Heart left ventricle (tissue), 16 donors: ENCODE measurements around the gene MYH10. TPM values are rescaled to one million over a fixed set of nuclear protein-coding genes. Genes with fewer than 3 reads are reported as not detected.
"Not testable (repeated sequence)": the region's sequence is repeated elsewhere in the genome, so short reads cannot be mapped to it uniquely, and the experiment has no call there.

ENCODE experiments used
- ATAC-seq, 4 donors: fragments of 200-7000 bp; cut with Tn5 transposase; one replicate each; pipeline ENCODE4 v1.9.1; 2020 to 2022; ENCODE audit warnings: moderate library complexity in 4 of 4, mild to moderate bottlenecking in 3 of 4, moderate number of reproducible peaks in 1 of 4
- DNase-seq, 5 donors: peaks; one replicate each; pipeline ENCODE4 v3.0.0-alpha.2; 2020
- H3K27ac ChIP-seq, 12 donors: fragments of 200-600 bp; sonication (generic) in 4 of 12; one replicate each; pipeline versions ENCODE4 v1.5.0 to v1.8.0; 2016 to 2022; ENCODE audit warnings: mild to moderate bottlenecking in 2 of 12
- H3K27me3 ChIP-seq, 9 donors: fragments of 200-600 bp; sonication (generic) in 2 of 9; one replicate each; pipeline versions ENCODE4 v1.5.1 to v1.8.0; 2016 to 2022; ENCODE audit warnings: mild to moderate bottlenecking in 3 of 9
- H3K36me3 ChIP-seq, 9 donors: fragments of 200-600 bp; sonication (generic) in 2 of 9; one replicate each; pipeline versions ENCODE4 v1.5.0 to v1.8.0; 2018 to 2022; ENCODE audit warnings: mild to moderate bottlenecking in 2 of 9
- H3K4me1 ChIP-seq, 12 donors: fragments of 200-600 bp; sonication (generic) in 4 of 12; one replicate each; pipeline versions ENCODE4 v1.5.0 to v1.8.0; 2016 to 2022; ENCODE audit warnings: mild to moderate bottlenecking in 3 of 12
- H3K4me3 ChIP-seq, 12 donors: fragments of 200-600 bp; sonication (generic) in 4 of 12; one replicate each; pipeline versions ENCODE4 v1.5.0 to v1.8.0; 2017 to 2022; ENCODE audit warnings: mild to moderate bottlenecking in 9 of 12, moderate library complexity in 4 of 12
- H3K9me3 ChIP-seq, 12 donors: fragments of 200-600 bp; sonication (generic) in 4 of 12; one replicate each; pipeline versions ENCODE4 v1.5.0 to v1.8.0; 2016 to 2022; ENCODE audit warnings: mild to moderate bottlenecking in 1 of 12
- POLR2A ChIP-seq, 2 donors: fragments of 450-650 bp; IDR thresholded peaks; one replicate each; pipeline ENCODE4 v1.6.1; 2017; ENCODE audit warnings: antibody characterized with exemption in 2 of 2, mild to moderate bottlenecking in 2 of 2, moderate library complexity in 2 of 2
- WGBS, 4 donors: extraction: QIAGEN DNeasy Blood & Tissue Kit in 2 of 4; methylation state at CpG; one replicate each; pipeline versions ENCODE4 v1.1.5 to v1.1.7; 2013 to 2018; 5-methylcytosine and 5-hydroxymethylcytosine counted together
- intact Hi-C, 10 donors: fragments of 100-400 bp; cut with DNase I; formaldehyde crosslinking; loops; one replicate each; pipeline versions ENCODE4 v1.11.1 to v1.14.2; 2022
- polyA plus RNA-seq, 2 donors: library from polyadenylated mRNA; stranded (reverse); fragments of 200-250 nt; gene quantifications; one replicate each; pipeline ENCODE4 v1.2.3, GENCODE V29; 2013
- total RNA-seq, 9 donors: library from RNA; depleted of rRNA in 2 of 9; stranded (reverse); fragments of >200 nt in 2 of 9; fragmentation: NEBNext Ultra II Directional in 3 of 9; extraction: Animal tissue kit (Norgen Biotek cat#: 25700) in 3 of 9; gene quantifications; one replicate each; pipeline versions ENCODE4 v1.1.0 to v1.2.4, GENCODE V29; 2016 to 2023
- TF ChIP-seq, protein P1 (sequence below), 12 donors: fragments of 200-600 bp; sonication (generic) in 4 of 12; IDR thresholded peaks; one replicate each; pipeline versions ENCODE4 v1.5.0 to v1.8.0; 2018 to 2022; ENCODE audit warnings: antibody characterized with exemption in 12 of 12, mild to moderate bottlenecking in 5 of 12
- donor health status: ischemic (EF 13 %, LVEDD 7.1; RV severe dilation, severe dysfunction).
- donor health status: healthy with polysubstance abuse.
- donor health status: DM: no; HTN: yes; CAD: no.
- donor health status: DM: no; HTN: no; CAD: no.
- donor health status: ischemic (EF 25% LVEDD 6.9; RV normal size, moderate dysfunction).
- donor health status: ischemic (EF 25% LVEDD 5.7; RV mildly dilated, moderate dysfunction).
- donor health status: healthy.
- donor health status: DM: yes; HTN: yes; CAD: no.
- donor health status: ischemic (EF 35%, LVEDD 5.7; RV mildly dilated, moderate dysfunction).
- donor health status: nonischemic (EF 11% LVEDD 7.7; RV severe dilation, severe dysfunction).
- donor health status: DM: yes; HTN: yes; CAD: no.
- donor health status: PGD.
- donor health status: ischemic (EF 29% LVEDD 5.4; RV normal size, mild dysfunction).
- donor health status: nonischemic (EF 23%, LVEDD 6.1; RV moderate dilation, normal function).

The MYH10 gene
- total and polyA plus RNA-seq, 11 donors, result 10.6 to 62.1 (median 35.2) TPM

GRCh38 chr17:8542599-8543502 lies 87.7 kb downstream of the MYH10 start:
- 75 to 78% (median 76%) methylated on average over 8 of the region's 8 CpGs for WGBS, 4 donors
- peaks cover 0 to 100% (median 58%) of the 10 kb centered on the region in 9 donors for H3K36me3 ChIP-seq

DNA sequence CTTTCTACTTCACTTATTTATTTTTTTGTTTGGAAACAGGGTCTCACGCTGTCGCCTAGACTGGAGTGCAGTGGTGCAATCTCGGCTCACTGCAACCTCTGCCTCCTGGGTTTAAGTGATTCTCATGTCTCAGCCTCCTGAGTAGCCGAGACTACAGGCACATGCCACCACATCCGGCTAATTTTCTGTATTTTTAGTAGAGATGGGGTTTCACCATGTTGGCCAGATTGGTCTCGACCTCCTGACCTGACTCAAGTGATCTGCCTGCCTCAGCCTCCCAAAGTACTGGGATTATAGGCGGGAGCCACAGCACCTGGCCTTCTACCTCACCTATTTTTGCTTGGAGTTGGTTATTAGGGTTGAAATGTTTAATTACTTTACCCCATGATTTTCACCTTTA lies 90.5 kb downstream of the MYH10 start:
- intact Hi-C loops, H3K27me3 ChIP-seq, H3K27ac ChIP-seq, DNase-seq, H3K4me1 ChIP-seq, H3K4me3 ChIP-seq, H3K9me3 ChIP-seq, ATAC-seq: not testable (repeated sequence)
- peaks cover 0 to 98% (median 52%) of the 10 kb centered on the region in 9 donors for H3K36me3 ChIP-seq
- WGBS, 4 donors, result 91 to 99% (median 97%) methylated on average over 7 of the region's 7 CpGs

More at GRCh38 chr17:8542599-8543502, 87.7 kb downstream of the MYH10 start:
- Histone ChIP-seq H3K27me3 (no peaks in the 10 kb centered on the region), H3K27ac (peak overlapping the region in 5 of 12 donors; percentile 2 to 57 (median 30)), H3K4me3 (no peak overlapping the region), H3K4me1 (peaks cover 0 to 9% (median 0%) of the 10 kb centered on the region in 12 donors), H3K9me3 (no peaks in the 10 kb centered on the region)
- DNase-seq (no peak), ATAC-seq (peak; percentile 61 to 94 (median 86))
- intact Hi-C loops, result no loop called here
- no peak for TF ChIP-seq POLR2A (IDR thresholded peaks at IDR 0.05)
- TF ChIP-seq, protein P1, sequence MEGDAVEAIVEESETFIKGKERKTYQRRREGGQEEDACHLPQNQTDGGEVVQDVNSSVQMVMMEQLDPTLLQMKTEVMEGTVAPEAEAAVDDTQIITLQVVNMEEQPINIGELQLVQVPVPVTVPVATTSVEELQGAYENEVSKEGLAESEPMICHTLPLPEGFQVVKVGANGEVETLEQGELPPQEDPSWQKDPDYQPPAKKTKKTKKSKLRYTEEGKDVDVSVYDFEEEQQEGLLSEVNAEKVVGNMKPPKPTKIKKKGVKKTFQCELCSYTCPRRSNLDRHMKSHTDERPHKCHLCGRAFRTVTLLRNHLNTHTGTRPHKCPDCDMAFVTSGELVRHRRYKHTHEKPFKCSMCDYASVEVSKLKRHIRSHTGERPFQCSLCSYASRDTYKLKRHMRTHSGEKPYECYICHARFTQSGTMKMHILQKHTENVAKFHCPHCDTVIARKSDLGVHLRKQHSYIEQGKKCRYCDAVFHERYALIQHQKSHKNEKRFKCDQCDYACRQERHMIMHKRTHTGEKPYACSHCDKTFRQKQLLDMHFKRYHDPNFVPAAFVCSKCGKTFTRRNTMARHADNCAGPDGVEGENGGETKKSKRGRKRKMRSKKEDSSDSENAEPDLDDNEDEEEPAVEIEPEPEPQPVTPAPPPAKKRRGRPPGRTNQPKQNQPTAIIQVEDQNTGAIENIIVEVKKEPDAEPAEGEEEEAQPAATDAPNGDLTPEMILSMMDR (IDR thresholded peaks at IDR 0.05), result no peak

DNA sequence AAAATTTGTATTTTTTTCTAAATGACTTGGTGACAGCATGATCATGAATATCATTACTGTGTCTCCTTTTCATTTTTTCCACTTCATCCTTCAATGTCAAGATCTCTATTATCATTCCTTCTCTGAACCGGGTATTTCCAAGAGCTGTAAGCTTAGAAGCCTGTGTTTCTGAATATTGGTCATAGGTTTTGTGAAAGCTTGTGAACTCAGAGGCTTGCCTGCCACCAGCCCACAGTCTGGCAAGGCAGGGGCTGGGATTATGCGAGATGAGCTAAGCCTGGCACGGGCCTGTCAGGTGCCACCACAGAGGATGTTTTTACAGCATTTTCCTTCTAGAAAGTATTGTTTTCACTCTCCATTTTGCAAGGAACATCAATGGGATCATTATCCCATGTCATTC lies 92.8 kb downstream of the MYH10 start:
- no peak overlapping the region for H3K27ac ChIP-seq
- no peak for DNase-seq

DNA sequence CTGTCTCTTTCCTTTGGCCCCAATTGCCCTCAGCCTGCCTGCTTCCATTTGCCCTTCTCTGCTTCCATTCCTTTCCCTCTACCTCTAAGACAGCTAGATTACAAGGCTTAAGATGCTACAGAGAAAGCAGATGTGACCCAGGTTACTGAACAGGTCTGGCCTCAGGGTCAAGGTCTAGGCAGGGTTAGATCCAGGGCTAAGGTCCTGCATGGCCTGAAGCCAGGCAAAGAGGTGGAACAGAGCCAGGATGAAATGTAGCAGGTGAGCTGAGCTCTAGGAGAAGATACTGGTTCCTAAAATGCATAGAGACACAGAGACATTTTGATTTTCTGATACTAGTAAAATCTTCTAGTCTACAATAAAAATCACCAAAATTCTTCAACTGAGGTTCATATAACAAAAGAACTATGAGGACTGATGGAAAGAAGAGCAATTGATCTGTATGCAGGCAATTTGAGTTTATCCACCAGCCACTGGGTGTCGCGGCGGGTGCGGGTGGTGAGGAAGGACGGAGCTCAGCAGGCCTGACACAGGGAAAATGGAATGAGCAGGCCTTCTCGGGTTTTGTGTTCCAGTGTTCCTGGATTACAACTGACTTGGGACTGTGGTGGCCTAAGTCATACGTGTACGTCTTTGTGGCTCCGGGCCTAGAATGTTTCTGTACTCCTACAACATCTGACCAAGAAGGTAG lies 95.9 kb downstream of the MYH10 start:
- Histone ChIP-seq H3K27ac (no peak overlapping the region), H3K4me1 (peaks cover 0 to 9% (median 0%) of the 10 kb centered on the region in 12 donors), H3K4me3 (no peak overlapping the region), H3K27me3 (no peaks in the 10 kb centered on the region), H3K9me3 (no peaks in the 10 kb centered on the region), H3K36me3 (peaks cover 0 to 98% (median 38%) of the 10 kb centered on the region in 9 donors)
- intact Hi-C loops, result no loop called here
- 94 to 96% (median 95%) methylated on average over 9 of the region's 9 CpGs for WGBS, 4 donors
- ATAC-seq (no peak), DNase-seq (no peak)
- no peak for TF ChIP-seq POLR2A (IDR thresholded peaks at IDR 0.05)

More for the DNA sequence above, 92.8 kb downstream of the MYH10 start:
- intact Hi-C loops, result no loop called here
- no peak for ATAC-seq
- H3K27me3 ChIP-seq, result no peaks in the 10 kb centered on the region
- TF ChIP-seq POLR2A (IDR thresholded peaks at IDR 0.05), result no peak
- TF ChIP-seq, protein P1 (IDR thresholded peaks at IDR 0.05), result no peak
- H3K9me3 ChIP-seq, result no peaks in the 10 kb centered on the region
- 57 to 82% (median 77%) methylated on average over 3 of the region's 3 CpGs for WGBS, 4 donors
- peaks cover 0 to 5% (median 0%) of the 10 kb centered on the region in 12 donors for H3K4me1 ChIP-seq
- H3K36me3 ChIP-seq, result peaks cover 0 to 98% (median 54%) of the 10 kb centered on the region in 9 donors
- no peak overlapping the region for H3K4me3 ChIP-seq

GRCh38 chr17:8532021-8532420 lies 98.5 kb downstream of the MYH10 start:
- Histone ChIP-seq H3K36me3 (peaks cover 0 to 98% (median 29%) of the 10 kb centered on the region in 9 donors), H3K4me3 (no peak overlapping the region), H3K27ac (no peak overlapping the region), H3K9me3 (no peaks in the 10 kb centered on the region), H3K27me3 (no peaks in the 10 kb centered on the region), H3K4me1 (peaks cover 0 to 9% (median 0%) of the 10 kb centered on the region in 12 donors)
- DNase-seq (no peak), ATAC-seq (peak in 3 of 4 donors; percentile 71 to 91 (median 76))
- no peak for TF ChIP-seq POLR2A (IDR thresholded peaks at IDR 0.05)
- TF ChIP-seq, protein P1 (IDR thresholded peaks at IDR 0.05), result no peak
- intact Hi-C loops, result no loop called here
- WGBS, 4 donors, result 67 to 70% (median 69%) methylated on average over 3 of the region's 3 CpGs
